Measurements from ENCODE around the gene PGPEP1.

The PGPEP1 gene

GRCh38 chr19:18338541-18338940 is 1.9 kb upstream of the PGPEP1 start:
- no peak for TF ChIP-seq CTCF (IDR thresholded peaks at IDR 0.05)
- Histone ChIP-seq H3K36me3 (peaks cover 3% of the 10 kb centered on the region), H3K4me1 (ENCODE audit: control insufficient read depth in 1 of 2, insufficient read depth in 1 of 2, low read depth in 1 of 2, low read length in 1 of 2) (peaks cover 18 to 25% of the 10 kb centered on the region in 2 experiments), H3K27ac (no peak overlapping the region), H3K9me3 (no peaks in the 10 kb centered on the region), H3K4me3 (ENCODE audit: low read depth in 1 of 2, low read length in 1 of 2) (no peak overlapping the region), H3K27me3 (peaks cover 5% of the 10 kb centered on the region)

- Histone ChIP-seq H3K27ac (peak overlapping the region; percentile 75), H3K27me3 (peaks cover 5% of the 10 kb centered on the region), H3K4me1 (ENCODE audit: control insufficient read depth in 1 of 2, insufficient read depth in 1 of 2, low read depth in 1 of 2, low read length in 1 of 2) (peaks cover 18 to 25% of the 10 kb centered on the region in 2 experiments), H3K36me3 (peaks cover 7% of the 10 kb centered on the region), H3K9me3 (no peaks in the 10 kb centered on the region), H3K4me3 (ENCODE audit: low read depth in 1 of 2, low read length in 1 of 2) (peak overlapping the region; percentile 80 to 82)
- no peak for TF ChIP-seq CTCF (IDR thresholded peaks at IDR 0.05)
Measured at GRCh38 chr19:18339723-18340122, 675 bp upstream of the PGPEP1 start.

- Histone ChIP-seq H3K27me3 (peaks cover 5% of the 10 kb centered on the region), H3K27ac (peak overlapping the region; percentile 75), H3K4me3 (ENCODE audit: low read depth in 1 of 2, low read length in 1 of 2) (peak overlapping the region; percentile 80 to 82), H3K36me3 (peaks cover 12% of the 10 kb centered on the region), H3K4me1 (ENCODE audit: control insufficient read depth in 1 of 2, insufficient read depth in 1 of 2, low read depth in 1 of 2, low read length in 1 of 2) (peaks cover 18 to 25% of the 10 kb centered on the region in 2 experiments), H3K9me3 (no peaks in the 10 kb centered on the region)
- TF ChIP-seq CTCF (IDR thresholded peaks at IDR 0.05) = no peak
Measured at GRCh38 chr19:18340990-18341868, 831 bp downstream of the PGPEP1 start.

GRCh38 chr19:18342090-18342632 is 1.8 kb downstream of the PGPEP1 start:
- Histone ChIP-seq H3K4me3 (ENCODE audit: low read depth in 1 of 2, low read length in 1 of 2) (no peak overlapping the region), H3K27ac (peak overlapping the region; percentile 75), H3K9me3 (no peaks in the 10 kb centered on the region), H3K36me3 (peaks cover 12% of the 10 kb centered on the region), H3K27me3 (peaks cover 5% of the 10 kb centered on the region), H3K4me1 (ENCODE audit: control insufficient read depth in 1 of 2, insufficient read depth in 1 of 2, low read depth in 1 of 2, low read length in 1 of 2) (peaks cover 18 to 25% of the 10 kb centered on the region in 2 experiments)
- TF ChIP-seq CTCF (IDR thresholded peaks at IDR 0.05) = no peak

- no peak overlapping the region for H3K27ac ChIP-seq
- H3K9me3 ChIP-seq = no peaks in the 10 kb centered on the region
- H3K4me1 ChIP-seq (ENCODE audit: control insufficient read depth in 1 of 2, insufficient read depth in 1 of 2, low read depth in 1 of 2, low read length in 1 of 2) = peaks cover 18 to 25% of the 10 kb centered on the region in 2 experiments
- TF ChIP-seq CTCF (IDR thresholded peaks at IDR 0.05) = no peak
- no peaks in the 10 kb centered on the region for H3K27me3 ChIP-seq
- H3K36me3 ChIP-seq = peaks cover 20% of the 10 kb centered on the region
- no peak overlapping the region for H3K4me3 ChIP-seq (ENCODE audit: low read depth in 1 of 2, low read length in 1 of 2)
Measured at GRCh38 chr19:18344582-18344950, 4.2 kb downstream of the PGPEP1 start.
